Measurements from ENCODE around the gene MLIP.

DNA sequence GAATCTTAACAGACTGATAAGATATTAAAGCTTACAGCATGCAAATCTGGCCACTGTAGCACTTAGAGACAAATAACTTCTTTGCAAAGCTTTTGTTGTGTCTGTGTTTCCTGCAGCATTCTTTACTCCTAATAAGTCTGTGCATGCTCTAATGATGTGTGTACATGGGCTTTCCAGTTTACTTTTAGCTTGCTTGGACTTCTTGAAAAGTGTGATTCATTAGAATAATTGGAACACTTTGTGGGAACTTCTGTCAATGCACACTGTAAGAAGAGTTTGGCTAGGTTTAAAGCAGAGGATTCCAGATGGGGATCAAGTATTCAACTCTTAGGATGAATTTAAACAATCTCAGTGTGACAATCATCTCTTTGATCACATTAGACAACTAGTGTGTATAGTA is 174.9 kb downstream of the MLIP start:
- no peak for TF ChIP-seq POLR2A (IDR thresholded peaks at IDR 0.05)
- TF ChIP-seq, protein P1, sequence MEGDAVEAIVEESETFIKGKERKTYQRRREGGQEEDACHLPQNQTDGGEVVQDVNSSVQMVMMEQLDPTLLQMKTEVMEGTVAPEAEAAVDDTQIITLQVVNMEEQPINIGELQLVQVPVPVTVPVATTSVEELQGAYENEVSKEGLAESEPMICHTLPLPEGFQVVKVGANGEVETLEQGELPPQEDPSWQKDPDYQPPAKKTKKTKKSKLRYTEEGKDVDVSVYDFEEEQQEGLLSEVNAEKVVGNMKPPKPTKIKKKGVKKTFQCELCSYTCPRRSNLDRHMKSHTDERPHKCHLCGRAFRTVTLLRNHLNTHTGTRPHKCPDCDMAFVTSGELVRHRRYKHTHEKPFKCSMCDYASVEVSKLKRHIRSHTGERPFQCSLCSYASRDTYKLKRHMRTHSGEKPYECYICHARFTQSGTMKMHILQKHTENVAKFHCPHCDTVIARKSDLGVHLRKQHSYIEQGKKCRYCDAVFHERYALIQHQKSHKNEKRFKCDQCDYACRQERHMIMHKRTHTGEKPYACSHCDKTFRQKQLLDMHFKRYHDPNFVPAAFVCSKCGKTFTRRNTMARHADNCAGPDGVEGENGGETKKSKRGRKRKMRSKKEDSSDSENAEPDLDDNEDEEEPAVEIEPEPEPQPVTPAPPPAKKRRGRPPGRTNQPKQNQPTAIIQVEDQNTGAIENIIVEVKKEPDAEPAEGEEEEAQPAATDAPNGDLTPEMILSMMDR (IDR thresholded peaks at IDR 0.05): no peak
